Colon (tissue), 2 donors: Measurements from ENCODE around the gene CDK5RAP2.
"Not testable (repeated sequence)": the region's sequence is repeated elsewhere in the genome, so short reads cannot be mapped to it uniquely, and the experiment has no call there.

Experiments used
- FAIRE-seq: peaks from 2 replicates; lab custom pipeline; 2012; peaks lifted over from hg19 to GRCh38; lab: Jason Lieb, UNC
- donor health status: control.
- donor health status: control.

CDK5RAP2 gene

DNA sequence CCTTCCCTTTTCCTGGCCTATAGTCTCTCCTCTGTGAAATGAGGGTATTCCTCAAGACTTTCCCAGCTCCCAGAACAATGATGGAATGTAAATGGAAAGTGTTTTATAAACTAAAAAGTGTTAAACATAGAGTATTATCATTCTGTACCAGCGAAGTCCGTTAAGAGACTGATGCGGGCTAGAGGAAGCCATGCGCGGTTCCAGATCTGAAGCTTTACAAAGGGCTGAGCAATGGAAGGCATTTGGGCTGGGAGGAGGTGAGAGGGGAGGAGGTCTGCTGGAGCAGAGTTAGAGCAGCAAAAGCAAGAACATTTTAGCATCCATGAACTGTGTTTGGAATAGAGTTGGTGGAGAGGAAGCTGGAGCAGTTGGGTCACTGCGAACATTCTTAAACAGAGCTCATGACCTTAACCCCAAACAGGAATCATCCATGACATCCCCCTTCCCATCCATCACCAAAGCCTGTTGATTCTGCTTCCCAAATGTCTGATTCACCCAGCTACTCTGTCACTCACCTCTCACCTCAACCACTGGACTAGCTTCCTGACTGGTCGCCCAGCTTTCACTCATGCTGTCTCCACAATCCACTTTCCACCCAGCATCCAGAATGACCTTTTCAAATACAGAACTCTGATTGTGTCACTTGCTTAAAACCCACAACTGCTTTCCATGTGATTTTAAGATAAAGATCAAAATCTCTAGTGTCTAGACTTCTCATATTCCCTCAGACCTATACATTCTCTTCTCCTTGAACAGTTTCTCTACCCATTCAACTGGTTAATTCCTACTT lies 37.1 kb downstream of the CDK5RAP2 start:
- FAIRE-seq, result no peak

DNA sequence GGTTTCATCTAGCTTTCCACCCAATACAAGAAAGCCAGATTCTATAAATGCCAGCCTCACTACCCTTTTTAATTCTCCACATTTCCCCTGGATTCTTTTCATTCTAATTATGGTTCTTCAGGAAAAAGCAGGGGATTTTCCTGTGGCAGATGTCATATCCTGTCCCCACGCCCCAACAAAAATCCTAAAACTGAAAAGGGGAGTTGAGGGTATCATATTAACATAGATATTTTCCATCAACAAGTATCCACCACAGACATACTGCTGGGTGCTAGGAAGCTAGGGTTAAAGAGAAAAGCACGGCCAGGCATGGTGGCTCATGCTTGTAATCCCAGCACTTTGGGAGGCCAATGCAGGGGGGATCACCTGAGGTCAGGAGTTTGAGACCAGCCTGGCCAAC lies 38.0 kb downstream of the CDK5RAP2 start:
- no peak for FAIRE-seq

DNA sequence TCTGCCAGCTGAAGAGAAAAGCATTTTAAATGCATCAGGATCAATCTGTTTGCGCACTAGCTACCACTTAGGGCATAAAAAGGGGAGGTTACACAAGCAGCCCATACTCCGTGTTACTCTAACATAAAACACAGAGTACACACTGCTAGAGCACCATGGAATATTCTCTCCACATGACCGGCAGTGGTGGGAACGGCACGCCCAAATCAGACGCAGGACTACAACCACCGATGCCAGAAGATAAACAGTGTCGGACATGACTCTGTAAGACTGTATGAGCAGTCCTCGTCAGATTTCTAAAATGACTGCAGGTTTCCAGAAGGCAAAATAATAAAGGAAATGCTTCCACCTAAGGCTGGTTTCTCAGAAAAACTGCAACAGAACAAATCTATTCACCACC lies 40.0 kb downstream of the CDK5RAP2 start:
- FAIRE-seq, result no peak

DNA sequence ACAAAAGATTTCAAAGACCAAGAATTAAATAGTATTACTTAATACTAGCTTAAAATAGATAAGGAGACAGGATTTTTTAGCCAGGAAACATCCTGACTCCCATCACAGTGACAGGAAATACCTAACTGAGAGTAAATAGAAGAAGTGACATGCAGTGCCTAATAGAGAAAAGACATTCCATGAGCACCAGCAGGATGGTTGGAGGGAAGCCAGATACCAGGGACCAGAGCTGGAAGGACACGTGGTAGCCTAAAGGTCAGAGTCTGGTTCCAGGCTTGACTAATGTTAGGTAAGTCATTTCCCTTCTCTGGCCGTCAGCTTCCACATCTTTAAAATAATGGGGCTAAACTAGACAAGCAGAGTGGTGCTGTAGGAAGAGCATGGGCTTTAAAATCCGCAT lies 41.6 kb downstream of the CDK5RAP2 start:
- no peak for FAIRE-seq

DNA sequence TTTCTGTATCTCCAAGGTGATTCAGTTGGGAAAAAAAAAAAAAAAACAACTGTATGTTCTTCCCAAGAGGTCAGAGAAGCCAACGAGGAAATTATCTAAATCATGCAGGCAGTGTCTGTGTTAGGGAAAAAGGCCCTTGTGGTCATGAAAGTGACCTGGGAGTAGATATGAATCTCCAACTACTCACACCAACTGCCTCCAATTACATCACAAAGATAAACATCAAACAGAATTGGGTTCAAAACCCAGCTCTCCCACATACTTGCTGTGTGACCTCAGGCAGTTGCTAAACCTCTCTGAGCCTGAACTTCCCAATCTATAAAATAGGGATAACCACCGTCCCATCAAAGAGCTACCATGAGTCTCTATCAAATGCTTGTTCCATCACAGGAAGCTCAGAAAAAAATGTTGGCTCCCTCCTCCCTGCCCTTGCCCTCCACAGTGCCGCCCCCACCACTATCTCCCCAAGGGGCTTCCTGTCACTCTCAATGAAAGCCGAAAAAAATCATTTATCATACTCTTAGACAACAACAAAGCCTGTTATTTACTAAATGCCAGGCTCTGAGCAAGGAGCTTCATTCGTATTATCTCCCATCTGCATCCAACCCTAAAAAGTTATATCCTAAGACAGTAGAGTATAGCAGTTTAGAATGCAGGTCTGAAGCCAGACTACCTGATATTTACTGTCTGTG lies 42.9 kb downstream of the CDK5RAP2 start:
- no peak for FAIRE-seq

DNA sequence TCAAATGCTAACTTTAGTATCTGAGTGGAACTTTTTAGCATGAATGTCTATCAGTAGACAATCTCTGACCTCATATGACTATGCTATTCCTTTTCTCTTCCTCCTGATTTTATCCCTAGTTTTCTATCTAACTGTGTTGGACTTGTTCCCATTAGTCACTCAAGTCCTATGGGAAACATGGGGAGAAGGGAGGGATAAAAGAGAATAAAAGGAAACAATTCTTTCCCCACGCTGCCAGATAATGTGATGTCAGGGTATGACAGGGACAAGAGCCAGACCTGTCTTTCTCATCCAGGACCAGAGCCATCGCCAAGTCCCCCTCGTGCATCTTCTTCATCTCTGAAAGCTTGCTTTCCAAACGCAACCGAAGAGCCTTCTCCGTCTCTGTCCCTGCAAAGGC lies 43.9 kb downstream of the CDK5RAP2 start:
- FAIRE-seq, result no peak

DNA sequence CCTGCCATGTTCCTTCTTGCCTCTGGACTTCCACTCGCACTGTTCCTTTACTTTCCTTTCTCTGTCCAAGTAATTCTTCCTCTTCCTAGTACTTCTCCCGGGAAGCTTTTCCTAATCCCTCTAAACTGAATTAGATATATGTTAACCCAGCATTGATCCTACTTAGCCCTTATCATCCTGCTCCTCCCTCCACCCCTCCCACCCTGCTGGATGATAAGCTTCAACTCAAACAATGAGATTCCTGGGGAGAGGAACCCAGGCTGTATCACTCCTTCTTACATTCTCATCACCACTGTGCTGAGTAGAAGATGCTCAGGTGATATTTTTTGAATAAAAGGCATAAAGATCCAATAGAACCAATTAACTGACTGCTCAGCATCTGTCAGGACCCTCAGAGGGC lies 45.7 kb downstream of the CDK5RAP2 start:
- no peak for FAIRE-seq

DNA sequence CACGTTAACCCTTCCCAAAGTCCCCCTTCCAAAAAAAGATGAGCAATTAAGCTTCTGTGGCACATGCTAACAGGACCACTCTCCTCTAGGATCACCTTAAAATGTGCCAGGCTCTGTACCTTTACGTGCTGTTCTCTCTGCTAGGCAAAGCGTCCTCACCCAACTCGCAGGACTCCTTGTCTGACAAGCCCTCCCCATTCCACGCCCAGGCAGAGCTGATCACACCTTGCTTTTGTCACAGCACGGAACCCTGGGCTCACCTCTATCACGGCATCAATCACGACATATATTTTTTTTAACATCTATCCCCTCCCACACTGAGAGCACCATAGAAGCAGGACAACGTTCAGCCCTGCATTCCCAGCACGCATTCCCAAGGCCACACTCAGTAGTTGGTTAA lies 47.1 kb downstream of the CDK5RAP2 start:
- no peak for FAIRE-seq

DNA sequence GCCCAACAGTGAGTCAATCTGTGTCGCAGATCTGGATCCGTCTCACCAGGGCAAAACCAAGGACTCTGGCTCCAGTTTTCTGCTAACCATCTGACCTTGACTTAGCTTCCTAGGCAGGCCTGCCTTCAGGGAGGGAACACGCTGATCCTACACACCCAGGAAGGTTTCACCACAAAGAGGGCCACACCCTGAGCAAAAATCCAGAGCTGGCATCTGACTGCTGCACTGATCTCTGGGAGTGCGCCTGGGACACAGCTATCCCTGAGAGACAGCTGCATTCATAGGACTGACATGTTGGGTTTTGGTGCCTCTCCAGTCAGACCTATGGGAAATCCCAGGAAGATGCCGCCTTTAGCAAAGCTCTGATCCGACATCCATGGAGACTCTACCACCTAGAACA lies 47.5 kb downstream of the CDK5RAP2 start:
- no peak for FAIRE-seq

DNA sequence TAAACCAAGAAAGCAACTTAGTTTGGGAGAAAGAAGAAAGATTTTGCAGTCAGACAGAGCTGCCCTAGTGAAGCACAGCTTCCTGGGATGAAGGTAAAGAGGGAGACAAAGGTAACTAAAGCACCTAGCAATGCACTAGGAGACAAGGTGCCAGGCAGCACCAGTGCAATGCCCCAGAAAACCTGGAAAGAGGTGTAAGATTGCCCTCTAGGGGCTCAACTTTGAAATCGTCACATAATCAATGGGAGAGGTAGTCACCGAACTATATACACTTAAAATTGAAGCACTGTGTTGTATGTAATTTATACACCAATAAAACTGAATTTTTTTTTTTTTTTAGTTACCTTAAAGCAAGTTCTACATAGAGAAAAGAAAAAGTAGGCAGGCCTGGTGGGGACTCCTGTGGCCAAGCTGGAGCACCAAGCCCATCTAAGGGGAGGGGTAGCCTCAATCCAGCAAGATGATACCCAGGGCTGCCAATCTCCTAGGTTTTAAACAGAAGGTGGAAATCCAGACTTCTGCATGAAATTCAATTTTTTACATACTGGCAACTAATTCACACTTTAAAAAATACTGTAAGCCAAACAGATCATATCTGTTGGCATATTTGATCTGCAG lies 48.2 kb downstream of the CDK5RAP2 start:
- FAIRE-seq, result no peak

DNA sequence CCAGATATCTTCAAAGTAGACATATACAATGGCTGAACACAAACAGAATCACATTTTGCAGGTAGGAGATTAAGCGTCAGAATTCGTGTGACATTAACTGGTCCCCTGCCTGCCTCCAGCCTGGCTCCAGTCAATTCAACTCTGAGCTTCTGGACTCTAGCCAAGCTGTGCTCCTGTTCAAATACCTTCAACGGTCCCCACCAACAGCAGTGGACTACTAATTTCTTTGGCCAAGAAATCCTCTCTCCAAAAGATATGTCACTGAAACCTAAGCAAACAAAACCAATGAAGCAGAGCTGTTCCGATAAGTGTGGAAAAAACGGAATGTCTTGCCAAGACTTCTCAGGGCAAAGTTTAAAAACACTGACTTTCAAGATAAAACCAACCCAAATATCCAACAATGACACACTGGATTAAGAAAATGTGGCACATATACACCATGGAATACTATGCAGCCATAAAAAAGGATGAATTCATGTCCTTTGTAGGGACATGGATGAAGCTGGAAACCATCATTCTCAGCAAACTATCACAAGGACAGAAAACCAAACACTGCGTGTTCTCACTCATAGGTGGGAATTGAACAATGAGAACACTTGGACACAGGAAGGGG lies 49.6 kb downstream of the CDK5RAP2 start:
- not testable (repeated sequence) for FAIRE-seq

DNA sequence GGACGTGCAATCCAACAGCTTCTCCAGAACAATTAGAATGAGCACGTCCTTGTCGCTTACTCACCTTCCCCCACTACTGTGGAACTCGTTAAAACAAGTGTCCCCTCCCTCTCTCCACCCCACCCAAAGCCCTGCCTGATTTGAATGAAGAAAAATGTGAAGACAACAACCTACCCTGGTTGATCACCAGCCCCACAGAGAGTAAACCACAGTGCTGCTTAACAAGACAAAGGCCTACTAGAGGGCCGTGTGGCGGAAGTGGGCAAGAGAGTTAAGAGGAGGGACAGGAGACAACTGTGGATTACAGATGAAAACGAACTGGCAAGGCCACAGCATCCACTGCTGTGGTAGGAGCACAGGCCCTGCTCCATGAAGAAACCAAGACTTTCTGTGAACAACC lies 51.1 kb downstream of the CDK5RAP2 start:
- no peak for FAIRE-seq

DNA sequence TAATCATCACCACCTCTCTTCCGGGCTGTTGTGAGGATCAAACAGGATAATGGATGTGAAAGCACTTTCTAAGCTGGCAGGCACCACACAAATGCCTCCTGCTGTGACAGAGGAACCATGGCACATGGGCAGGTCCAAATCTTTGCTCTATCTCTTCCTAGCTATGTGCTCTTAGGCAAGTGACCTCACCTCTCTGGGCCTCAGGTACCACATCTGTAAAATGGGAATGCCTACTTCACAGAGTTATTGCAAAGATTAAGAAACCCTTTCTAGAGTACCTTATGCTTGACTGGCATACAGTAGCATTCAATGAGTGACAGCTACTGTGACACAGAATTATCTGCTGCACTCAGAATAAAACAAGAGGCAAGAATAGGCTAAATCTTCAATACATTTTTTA lies 51.6 kb downstream of the CDK5RAP2 start:
- FAIRE-seq, result no peak

DNA sequence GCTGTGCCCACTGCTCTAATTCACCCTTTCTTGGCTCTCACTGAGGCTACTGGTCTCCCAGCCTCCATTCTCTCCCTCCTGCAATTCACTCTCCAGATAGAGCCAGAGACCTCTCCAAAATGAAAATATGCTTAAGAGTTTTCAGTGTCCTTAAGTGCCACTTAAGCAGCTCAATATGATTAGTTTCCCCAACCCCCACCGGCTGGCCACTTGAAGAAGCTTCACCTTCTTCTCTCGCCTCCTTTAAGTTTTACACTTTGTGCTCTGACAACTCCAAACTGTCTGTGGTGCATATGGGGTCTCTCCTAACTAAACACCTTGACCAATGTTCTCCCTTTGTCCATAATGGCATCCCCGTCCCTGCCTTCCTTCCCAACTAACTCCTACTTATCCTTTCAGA lies 53.4 kb downstream of the CDK5RAP2 start:
- no peak for FAIRE-seq

DNA sequence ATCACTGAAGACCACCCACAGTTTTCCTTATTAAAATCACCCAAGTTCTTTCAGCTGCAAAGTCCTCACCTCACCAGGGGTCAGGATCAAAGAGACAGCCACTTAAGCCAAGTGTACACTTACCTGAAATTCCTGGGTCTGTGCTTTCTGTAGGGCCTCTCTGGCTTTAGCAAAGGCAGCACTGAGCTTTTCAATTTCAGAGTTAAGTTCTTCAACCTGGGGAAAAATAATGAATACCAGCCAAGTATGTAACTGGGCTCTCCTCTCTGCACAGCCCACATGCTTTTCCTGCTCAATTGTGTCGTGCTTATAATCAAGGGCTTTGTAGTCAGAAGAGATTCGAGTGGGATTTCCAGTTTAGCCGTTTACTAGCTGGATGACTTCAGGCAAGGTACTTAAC lies 55.1 kb downstream of the CDK5RAP2 start:
- no peak for FAIRE-seq

DNA sequence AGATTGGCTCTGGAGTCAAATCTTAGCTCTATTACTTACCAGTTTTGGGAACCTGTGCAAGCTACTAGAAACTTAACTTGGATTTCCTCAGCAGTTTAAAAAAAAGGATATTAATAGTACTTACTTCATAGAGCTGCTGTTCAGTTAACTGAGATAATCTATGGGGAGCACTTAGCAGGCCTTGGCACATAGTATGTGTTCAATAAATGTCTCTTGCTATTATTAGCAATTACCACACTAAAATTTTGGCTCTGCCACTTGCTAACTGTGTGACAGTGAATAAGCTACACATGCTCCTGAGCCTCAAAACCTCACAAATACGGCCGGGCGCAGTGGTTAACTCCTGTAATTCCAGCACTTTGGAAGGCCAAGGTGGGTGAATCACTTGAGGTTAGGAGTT lies 55.9 kb downstream of the CDK5RAP2 start:
- FAIRE-seq, result no peak

DNA sequence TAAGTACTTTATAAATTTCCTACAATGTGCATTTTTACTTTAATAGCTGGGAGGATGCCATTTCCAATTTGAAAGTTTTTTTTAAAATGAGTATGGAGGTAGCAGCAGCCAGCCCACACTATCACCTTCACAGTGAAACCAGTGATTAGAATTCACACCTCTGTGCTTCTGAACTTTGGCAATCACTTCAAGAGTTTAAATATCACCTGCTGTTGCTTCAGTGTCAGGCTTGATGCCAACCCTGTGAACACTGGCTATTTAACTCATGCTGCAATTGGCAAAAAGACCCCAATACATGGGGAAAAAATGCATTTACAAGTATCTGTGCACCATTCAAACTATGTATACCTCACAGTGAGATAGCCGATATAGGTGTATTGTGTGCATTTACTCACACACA lies 57.4 kb downstream of the CDK5RAP2 start:
- FAIRE-seq, result no peak

DNA sequence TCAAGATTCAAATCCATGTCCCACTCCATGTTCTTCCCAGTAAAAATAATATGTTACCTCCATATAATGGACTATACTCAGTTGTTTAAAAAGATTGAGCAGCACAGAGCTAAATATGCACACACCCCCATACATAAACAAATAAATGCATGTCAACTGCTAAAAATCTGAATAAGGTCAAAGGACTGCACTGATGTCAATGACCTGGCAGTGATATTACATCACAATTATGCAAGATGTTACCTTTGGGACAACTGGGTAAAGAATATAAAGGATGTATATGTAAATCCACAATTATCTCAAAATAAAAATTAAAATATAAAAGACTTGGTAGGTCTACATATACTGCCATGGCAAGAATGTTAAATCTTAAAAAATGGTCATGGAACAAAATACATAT lies 57.9 kb downstream of the CDK5RAP2 start:
- FAIRE-seq, result no peak

DNA sequence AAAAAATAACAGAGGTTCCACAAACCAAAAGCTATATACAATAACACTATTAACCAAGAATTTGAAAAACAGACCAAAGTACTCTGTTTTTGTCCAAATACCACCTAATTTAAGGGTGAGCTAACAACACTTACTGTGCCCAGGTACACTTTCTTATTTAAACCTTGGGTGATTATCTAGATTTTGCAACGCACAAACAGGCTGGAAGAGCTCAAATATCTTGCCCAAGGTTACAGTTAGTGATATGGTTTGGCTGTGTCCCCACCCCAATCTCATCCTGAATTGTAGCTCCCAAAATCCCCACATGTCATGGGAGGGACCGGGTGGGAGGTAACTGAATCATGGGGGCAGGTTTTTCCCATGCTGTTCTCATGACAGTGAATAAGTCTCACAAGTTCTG lies 58.9 kb downstream of the CDK5RAP2 start:
- FAIRE-seq, result no peak

DNA sequence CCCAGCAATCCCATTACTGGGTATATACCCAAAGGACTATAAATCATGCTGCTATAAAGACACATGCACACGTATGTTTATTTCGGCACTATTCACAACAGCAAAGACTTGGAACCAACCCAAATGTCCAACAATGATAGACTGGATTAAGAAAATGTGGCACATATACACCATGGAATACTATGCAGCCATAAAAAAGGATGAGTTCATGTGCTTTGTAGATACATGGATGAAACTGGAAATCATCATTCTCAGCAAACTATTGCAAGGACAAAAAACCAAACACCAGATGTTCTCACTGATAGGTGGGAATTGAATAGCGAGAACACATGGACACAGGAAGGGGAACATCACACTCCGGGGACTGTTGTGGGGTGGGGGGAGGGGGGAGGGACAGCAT lies 64.0 kb downstream of the CDK5RAP2 start:
- FAIRE-seq, result not testable (repeated sequence)

DNA sequence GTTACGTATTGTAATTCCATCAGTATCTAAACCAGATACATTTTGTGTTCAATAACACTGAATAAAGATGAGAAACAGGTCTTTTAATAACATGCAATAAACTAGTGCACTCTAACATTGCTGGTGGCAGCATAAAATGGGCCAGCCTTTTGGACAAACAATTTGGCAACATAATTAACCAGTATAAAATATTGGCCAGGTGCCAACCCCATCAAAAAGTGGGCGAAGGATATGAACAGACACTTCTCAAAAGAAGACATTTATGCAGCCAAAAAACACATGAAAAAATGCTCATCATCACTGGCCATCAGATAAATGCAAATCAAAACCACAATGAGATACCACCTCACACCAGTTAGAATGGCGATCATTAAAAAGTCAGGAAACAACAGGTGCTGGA lies 64.5 kb downstream of the CDK5RAP2 start:
- FAIRE-seq, result not testable (repeated sequence)

DNA sequence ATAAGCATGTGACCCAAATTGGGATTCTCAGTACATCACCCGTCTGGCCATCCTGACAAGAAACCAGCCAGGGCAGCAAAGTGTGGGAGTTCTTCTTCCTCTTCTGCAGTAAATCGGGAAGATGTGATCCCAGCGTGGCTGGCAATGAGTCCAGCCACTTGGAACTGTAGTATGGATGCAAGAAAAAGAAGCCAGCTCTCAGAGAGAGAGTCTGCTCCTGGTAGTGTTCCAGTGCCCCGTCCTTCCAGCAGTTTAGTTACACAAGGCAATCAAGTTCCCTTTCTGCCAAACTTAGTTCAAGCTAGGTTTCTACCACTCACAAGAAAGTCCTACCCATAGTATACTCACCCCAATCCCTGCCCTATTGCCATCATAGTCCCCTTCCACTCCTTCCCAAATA lies 65.6 kb downstream of the CDK5RAP2 start:
- no peak for FAIRE-seq

DNA sequence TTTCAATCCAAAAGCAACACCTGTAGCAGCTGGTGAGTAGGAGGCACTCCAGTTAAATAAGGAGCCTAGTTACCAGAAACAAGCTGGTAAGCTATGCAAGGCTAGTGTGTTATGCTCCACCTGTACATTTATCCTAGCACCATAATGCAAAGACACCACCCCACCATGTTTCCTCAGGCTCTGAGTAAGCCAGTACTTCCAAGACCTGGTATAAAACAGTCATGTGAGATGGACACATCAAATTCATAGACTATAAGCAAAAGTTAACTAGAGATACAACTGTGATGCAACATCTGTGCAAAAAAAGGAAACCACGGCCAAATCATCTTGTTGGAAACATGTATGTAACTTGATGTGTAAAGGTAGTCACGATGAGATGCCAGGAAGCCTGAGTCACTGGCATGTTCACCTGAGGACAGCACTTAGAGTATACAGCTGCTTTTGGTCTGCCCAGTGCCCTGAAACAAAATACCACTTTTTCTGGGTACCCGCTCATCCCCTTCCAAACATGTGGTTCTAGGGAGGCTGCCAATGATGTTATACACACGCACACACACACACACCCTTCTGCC lies 66.1 kb downstream of the CDK5RAP2 start:
- FAIRE-seq, result no peak
